Islet of Langerhans (tissue), 1 donor: ENCODE results near the gene ARL13B.
"Not testable (repeated sequence)": the region's sequence is repeated elsewhere in the genome, so short reads cannot be mapped to it uniquely, and the experiment has no call there.

Experiments
- FAIRE-seq: peaks from one replicate; lab custom pipeline; 2011; peaks lifted over from hg19 to GRCh38; lab: Jason Lieb, UNC

Gene ARL13B

DNA sequence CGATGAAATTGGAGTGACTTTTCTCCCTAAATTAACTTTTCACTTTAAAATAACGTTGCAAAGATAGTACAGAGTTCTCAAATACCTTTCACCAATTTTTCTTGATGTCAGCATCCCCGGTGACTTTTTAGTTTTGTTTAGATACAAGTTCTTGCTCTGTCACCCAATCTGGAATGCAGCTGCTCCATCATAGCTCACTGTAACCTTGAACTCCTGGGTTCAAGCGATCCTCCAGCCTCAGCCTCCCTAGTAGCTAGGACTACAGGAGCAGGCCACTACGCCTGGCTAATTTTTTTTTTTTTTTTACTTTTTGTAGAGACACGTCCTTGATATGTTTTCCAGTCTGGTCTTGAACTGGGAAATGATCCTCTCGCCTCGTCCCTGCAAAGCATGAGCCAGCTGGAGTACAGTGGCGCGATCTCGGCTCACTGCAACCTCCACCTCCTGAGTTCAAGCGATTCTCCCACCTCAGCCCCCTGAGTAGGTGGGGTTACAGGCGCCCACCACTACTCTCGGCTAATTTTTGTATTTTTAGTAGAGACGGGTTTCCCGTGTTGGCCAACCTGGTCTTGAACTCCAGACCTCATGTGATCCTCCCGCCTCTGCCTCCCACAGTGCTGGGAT is 83.7 kb downstream of the ARL13B start:
- FAIRE-seq, result peak; percentile 79

DNA sequence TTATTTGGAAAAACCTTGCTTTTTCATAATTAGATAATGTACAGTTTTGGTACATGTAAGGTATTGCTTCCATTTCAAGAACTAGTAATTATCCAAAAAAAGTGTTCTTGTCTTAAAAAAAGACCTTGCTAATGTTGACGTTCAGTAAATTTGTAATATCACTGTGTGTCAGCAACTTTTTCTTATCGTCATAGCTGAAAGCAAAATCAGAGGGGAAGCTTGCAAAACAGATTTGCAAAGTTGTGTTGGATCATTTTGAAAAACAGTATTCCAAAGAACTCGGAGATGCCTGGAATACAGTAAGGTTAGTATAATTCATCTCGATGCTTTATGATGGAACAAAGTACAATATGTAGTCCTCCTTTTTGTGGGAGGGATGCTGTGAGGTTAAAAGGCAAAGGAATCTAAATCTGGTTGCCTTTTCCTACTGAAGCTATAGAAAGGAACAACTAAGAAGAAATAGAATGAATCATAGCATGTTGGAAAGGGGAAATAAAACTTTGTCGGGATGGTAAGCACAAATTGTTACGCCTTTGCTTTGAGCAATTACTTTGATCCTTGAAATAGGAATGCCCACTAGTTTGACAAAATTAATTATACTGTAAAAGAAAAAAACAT is 84.4 kb downstream of the ARL13B start:
- no peak for FAIRE-seq

- no peak for FAIRE-seq
These were observed 85.2 kb downstream of the ARL13B start for GRCh38 chr3:94065122-94065521.

GRCh38 chr3:94065819-94066480 is 86.0 kb downstream of the ARL13B start:
- no peak for FAIRE-seq

- no peak for FAIRE-seq
These were observed 86.8 kb downstream of the ARL13B start for GRCh38 chr3:94066506-94067500.

DNA sequence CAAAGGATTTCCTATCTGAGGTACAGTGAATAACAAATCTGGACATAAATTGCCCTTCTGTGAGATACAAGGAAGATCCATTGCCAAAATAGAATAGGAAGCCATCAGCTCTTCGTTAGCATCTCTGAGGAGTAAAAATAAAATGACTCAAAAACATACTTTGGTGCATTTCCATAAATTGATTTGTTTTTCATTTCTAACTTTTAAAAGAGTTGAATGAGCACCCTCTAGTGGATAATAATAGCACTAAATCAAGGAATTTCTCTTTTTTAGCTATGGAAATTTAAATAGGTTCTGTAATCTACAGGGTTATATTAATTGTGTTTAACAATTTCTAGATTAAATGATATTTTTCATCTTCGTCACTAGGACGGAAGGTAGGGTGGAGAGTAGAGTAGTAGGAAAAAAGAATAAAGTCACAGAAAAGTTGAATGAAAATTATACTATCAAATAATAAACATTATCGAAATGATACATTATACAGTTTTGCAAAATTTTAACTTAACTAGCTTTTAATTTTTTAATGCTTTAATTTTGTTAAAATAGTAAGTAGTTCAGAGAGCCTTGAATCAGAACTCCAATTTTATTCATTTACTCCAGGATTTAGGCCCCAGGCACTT is 89.3 kb downstream of the ARL13B start:
- peak; percentile 100 for FAIRE-seq

GRCh38 chr3:94070341-94070911 is 90.5 kb downstream of the ARL13B start:
- no peak for FAIRE-seq

- no peak for FAIRE-seq
These were observed 91.8 kb downstream of the ARL13B start for GRCh38 chr3:94071713-94072284.

GRCh38 chr3:94076055-94076454 is 96.1 kb downstream of the ARL13B start:
- FAIRE-seq, result no peak

GRCh38 chr3:94080552-94080951 is 100.6 kb downstream of the ARL13B start:
- FAIRE-seq, result not testable (repeated sequence)

DNA sequence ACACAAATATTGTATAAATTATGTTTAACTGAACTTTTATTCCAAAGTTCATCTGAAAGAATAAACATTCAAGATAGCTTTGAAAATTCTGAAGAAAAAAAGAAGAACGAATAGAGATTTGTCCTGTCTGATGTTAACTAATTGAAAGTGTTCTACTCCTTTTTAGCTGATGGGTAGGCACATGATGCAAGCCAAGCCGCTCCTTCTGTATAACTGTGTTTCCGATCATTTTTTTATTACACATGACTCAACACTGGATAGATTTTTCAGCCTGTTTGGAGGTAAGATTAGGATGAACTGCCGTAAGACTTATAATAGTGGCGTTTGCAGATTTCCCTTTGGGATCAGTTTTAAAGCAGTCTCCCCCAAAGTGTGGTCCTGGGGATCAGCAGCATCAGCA is 101.9 kb downstream of the ARL13B start:
- peak; percentile 21 for FAIRE-seq

DNA sequence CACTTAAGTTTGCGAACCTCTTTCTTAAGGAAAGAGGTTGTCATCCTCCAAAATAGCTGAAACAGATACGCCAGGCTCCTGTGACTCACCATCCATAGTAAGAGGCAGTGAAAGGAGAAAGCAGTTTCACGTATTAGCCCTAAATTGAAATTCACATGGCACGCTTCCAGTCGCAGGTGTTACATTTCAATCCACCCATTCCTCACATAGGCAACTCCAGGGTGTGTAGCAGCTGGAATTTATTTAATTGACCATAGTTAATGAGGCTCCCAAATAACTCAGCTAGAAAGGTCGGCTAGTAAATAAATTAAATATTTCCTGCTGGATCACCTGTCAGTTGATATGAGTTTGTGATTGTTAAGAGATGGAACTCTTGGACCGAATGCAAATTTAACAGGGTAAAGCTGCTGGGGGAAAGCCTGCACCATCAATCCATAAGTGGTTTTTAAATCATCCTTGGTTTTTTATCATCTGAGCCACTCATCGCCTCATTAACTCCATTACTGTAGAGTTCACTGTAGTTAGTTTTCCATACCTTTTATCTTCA is 102.5 kb downstream of the ARL13B start:
- FAIRE-seq, result peak; percentile 89

DNA sequence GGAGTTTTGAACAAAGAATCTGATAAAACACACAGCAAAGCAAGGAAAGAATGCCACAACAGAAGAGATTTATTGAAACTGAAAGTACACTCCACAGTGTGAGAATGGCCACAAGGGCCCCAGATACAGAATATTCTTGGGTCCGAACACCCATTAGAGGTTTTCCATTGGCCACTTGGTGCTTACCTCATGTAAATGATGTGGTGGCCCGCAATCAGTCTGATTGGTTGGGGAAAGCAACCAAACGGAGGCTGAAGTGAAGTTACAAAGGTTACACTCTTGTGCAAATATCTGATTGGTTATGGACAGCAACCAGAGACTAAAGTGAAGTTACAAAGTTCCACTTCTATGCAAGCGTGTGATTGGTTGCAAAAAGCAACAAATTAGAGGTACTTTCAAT is 103.3 kb downstream of the ARL13B start:
- FAIRE-seq, result no peak

DNA sequence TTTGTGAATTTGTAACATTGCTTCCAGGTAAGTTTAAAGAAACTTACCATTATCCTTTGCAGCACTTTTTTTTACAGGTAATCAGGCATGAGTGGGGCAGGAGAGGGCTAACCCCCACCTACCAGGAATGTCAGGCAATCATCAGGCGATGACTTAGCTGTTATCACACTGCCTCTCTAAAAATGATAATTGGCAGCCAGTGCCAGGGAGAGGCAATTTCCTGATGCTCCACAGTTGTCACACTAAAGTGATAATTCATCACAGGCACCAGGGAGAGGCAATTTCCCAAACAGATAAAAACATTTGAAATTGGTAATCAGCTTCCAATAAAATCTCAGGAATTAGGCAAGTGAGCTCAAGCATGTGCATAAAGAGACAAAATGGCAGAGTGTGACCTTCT is 109.2 kb downstream of the ARL13B start:
- no peak for FAIRE-seq

- no peak for FAIRE-seq
These were observed 112.1 kb downstream of the ARL13B start for GRCh38 chr3:94092086-94092485.

GRCh38 chr3:94093151-94093550 is 113.2 kb downstream of the ARL13B start:
- no peak for FAIRE-seq

DNA sequence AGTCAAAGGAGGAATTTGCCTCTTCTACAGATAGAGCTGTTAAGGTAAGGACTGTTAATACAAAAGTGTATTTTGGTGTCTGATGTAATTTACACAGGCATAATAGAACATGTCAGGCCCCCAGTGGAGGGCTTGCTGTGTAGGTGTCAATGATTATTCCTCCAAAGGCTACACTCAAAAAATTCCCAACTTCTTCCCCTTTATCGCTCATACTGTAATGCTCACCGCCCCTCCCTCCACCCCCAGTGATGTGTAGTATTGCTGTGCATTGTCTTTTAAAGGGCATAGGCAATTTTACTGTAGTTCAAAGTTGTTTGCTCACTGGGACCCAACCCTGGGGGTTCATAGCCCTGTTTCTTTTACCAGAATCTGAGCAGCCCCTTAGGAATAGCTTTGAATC is 115.2 kb downstream of the ARL13B start:
- no peak for FAIRE-seq

DNA sequence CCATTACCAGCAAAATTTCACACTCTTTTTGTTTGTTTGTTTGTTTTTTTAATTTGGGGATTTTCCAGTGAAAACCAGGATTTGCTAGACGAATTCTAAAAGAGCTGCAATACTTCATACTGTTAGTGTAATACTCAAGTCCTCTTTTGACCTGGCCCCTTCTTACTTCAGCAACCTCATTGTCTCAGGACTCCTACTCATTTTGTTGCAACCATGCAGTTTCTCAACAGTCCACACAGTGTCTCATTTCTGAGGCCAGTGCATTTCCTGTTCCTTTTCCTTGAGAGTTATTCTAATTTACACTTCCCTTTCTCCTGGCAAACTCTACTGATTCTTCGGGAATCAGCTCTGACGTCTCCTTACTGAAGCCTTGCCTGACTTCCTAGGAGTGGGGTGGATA is 118.5 kb downstream of the ARL13B start:
- no peak for FAIRE-seq

- FAIRE-seq, result no peak
These were observed 119.4 kb downstream of the ARL13B start for GRCh38 chr3:94099311-94099710.

GRCh38 chr3:94101860-94102259 is 121.9 kb downstream of the ARL13B start:
- no peak for FAIRE-seq
